Activated CD8-positive, alpha-beta memory T cell treated with anti-CD3 and anti-CD28 coated beads for 1 hour (primary cell): Measurements from ENCODE around the gene CCR7.

Source experiments
- DNase-seq, 2 donors: peaks; one replicate each; pipeline ENCODE4 v3.0.0-alpha.2; 2020; ENCODE audit warnings: low read depth in 1 of 2; ENCODE audit errors: extremely low read depth in 1 of 2

CCR7 gene

GRCh38 chr17:40564883-40565768 is at the start of gene CCR7:
Gene CCR7, minus strand, starts transcription at chr17:40565472. Its CDS starts 63 bp downstream, at chr17:40565409.
- peak; percentile 75 to 85 for DNase-seq

- DNase-seq: no peak
Observed at GRCh38 chr17:40614431-40615067, 49.3 kb upstream of the CCR7 start.

- no peak for DNase-seq
Observed at GRCh38 chr17:40613467-40614154, 48.3 kb upstream of the CCR7 start.

GRCh38 chr17:40612599-40613244 is 47.5 kb upstream of the CCR7 start:
- DNase-seq: peak; percentile 38 to 78

- DNase-seq: no peak
Observed at GRCh38 chr17:40611840-40612474, 46.7 kb upstream of the CCR7 start.

- no peak for DNase-seq
Observed at GRCh38 chr17:40610359-40610758, 45.1 kb upstream of the CCR7 start.

GRCh38 chr17:40608061-40608581 is 42.8 kb upstream of the CCR7 start:
- DNase-seq: no peak

GRCh38 chr17:40607641-40608040 is 42.4 kb upstream of the CCR7 start:
- no peak for DNase-seq

GRCh38 chr17:40606548-40607353 is 41.5 kb upstream of the CCR7 start:
- no peak for DNase-seq

- DNase-seq: peak in 1 of 2 donors; percentile 58
Observed at GRCh38 chr17:40605306-40605705, 40.0 kb upstream of the CCR7 start.

GRCh38 chr17:40604327-40605080 is 39.2 kb upstream of the CCR7 start:
- DNase-seq: no peak

- no peak for DNase-seq
Observed at GRCh38 chr17:40602445-40603443, 37.5 kb upstream of the CCR7 start.

GRCh38 chr17:40600486-40601046 is 35.3 kb upstream of the CCR7 start:
- no peak for DNase-seq

- no peak for DNase-seq
Observed at GRCh38 chr17:40599468-40599763, 34.1 kb upstream of the CCR7 start.

- DNase-seq: peak in 1 of 2 donors; percentile 37
Observed at GRCh38 chr17:40598619-40599467, 33.6 kb upstream of the CCR7 start.

GRCh38 chr17:40598301-40598618 is 33.0 kb upstream of the CCR7 start:
- DNase-seq: no peak
